GM23248 (cell line): Measurements from ENCODE around the gene MTCH1.

Source experiments
- EZH2 ChIP-seq: fragments of 200-600 bp; sonication (generic); IDR thresholded peaks from 2 replicates; pipeline ENCODE4 v1.6.1; 2018; ENCODE audit warnings: antibody characterized with exemption, mild to moderate bottlenecking; ENCODE audit not compliant: insufficient read depth, poor library complexity, severe bottlenecking
- EZH2phosphoT487 ChIP-seq: fragments of 200-600 bp; sonication (generic); IDR thresholded peaks from 2 replicates; pipeline ENCODE4 v1.6.1; 2018; ENCODE audit warnings: antibody characterized with exemption, moderate library complexity, mild to moderate bottlenecking, low read depth; ENCODE audit not compliant: insufficient read depth

DNA sequence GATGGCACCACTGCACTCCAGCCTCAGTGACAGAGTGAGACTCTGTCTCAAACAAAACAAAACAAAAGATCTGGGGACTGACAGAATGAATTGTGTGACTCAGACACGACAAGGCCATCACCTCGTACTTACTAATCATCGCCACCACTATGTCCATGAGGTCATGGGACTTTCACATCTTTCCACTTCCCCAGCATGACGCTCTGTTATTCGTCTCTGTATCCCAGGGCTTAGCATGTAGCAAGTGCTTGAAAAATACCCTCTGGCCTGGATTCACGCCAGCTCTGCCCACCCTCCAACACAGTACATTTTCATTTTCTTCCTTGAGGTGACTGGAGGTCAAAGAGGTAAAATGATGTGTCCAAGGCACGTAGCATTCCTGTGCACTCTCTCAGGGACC is 47.3 kb upstream of the MTCH1 start:
- TF ChIP-seq EZH2phosphoT487 = no peak
- TF ChIP-seq EZH2 = no peak
